Upper lobe of left lung (tissue), 4 donors: Measurements from ENCODE around the gene CRIP2.

Experiments
- EP300 ChIP-seq, 4 donors: sonication (generic); formaldehyde crosslinking; IDR thresholded peaks; one replicate each; pipeline ENCODE4 v1.5.1; 2017; ENCODE audit warnings: antibody characterized with exemption in 4 of 4, control low read depth in 2 of 4
- POLR2AphosphoS5 ChIP-seq, 2 donors: sonication (generic); formaldehyde crosslinking; IDR thresholded peaks; one replicate each; pipeline ENCODE4 v1.5.1; 2017; ENCODE audit warnings: antibody characterized with exemption in 2 of 2
- TF ChIP-seq, protein P1 (sequence below), 6 experiments: fragments of 450-650 bp in 4 of 6; fragments of 200-600 bp in 2 of 6; sonication (generic) in 2 of 6; IDR thresholded peaks; one replicate each; pipeline ENCODE4 v1.5.1; 2016 to 2019; ENCODE audit warnings: antibody characterized with exemption in 6 of 6

DNA sequence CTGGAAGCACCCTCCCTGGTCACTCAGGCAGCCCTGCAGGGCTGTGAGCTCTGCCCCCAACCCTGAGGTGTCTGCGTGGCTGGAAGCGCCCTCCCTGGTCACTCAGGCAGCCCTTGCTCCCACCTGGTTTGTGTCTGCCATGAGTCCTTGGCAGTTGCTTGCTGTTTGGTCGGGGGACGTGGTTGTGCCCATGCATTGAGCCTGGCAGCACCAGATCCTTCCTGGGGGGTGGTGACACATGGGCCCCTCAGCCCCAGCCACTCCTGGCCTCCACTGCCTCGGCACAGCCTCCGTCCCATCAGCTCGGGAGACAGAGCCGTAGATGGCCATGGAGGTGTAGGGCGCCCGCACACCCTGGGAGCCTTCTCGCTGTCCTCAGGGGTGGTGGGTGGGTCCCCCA is 35.4 kb upstream of the CRIP2 start:
- TF ChIP-seq POLR2AphosphoS5 (IDR thresholded peaks at IDR 0.05) = no peak
- TF ChIP-seq, protein P1, sequence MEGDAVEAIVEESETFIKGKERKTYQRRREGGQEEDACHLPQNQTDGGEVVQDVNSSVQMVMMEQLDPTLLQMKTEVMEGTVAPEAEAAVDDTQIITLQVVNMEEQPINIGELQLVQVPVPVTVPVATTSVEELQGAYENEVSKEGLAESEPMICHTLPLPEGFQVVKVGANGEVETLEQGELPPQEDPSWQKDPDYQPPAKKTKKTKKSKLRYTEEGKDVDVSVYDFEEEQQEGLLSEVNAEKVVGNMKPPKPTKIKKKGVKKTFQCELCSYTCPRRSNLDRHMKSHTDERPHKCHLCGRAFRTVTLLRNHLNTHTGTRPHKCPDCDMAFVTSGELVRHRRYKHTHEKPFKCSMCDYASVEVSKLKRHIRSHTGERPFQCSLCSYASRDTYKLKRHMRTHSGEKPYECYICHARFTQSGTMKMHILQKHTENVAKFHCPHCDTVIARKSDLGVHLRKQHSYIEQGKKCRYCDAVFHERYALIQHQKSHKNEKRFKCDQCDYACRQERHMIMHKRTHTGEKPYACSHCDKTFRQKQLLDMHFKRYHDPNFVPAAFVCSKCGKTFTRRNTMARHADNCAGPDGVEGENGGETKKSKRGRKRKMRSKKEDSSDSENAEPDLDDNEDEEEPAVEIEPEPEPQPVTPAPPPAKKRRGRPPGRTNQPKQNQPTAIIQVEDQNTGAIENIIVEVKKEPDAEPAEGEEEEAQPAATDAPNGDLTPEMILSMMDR (IDR thresholded peaks at IDR 0.05) = no peak
- TF ChIP-seq EP300 (IDR thresholded peaks at IDR 0.05) = no peak
